B cell (primary cell): Measurements from ENCODE around the gene CAMTA1. TPM values are rescaled to one million over a fixed set of nuclear protein-coding genes. Genes with fewer than 3 reads are reported as not detected.

Source experiments
- ATAC-seq: fragments of 200-7000 bp; cut with Tn5 transposase; one replicate; pipeline ENCODE4 v1.10.0; 2021; ENCODE audit warnings: low read depth, mild to moderate bottlenecking, moderate number of reproducible peaks, moderate library complexity
- CTCF ChIA-PET: fragments of 350-600 bp; sonication (Branson Sonifier 250); formaldehyde crosslinking; loops from one replicate; lab custom pipeline; 2021; ENCODE audit warnings: antibody characterized with exemption, inconsistent platforms; lab: Charles Lee
- POLR2A ChIA-PET: fragments of 350-600 bp; sonication (Branson Sonifier 250); formaldehyde crosslinking; loops from one replicate; lab custom pipeline; 2021; ENCODE audit warnings: antibody characterized with exemption; lab: Charles Lee
- DNase-seq: peaks from one replicate; pipeline ENCODE4 v3.0.0; 2013
- H2AFZ ChIP-seq: 2 replicates; pipeline ENCODE4 v1.6.1; 2012; ENCODE audit warnings: mild to moderate bottlenecking, low read depth, low read length; ENCODE audit not compliant: insufficient read depth, poor library complexity, severe bottlenecking
- H3K27ac ChIP-seq, 2 donors: 1 replicate in 1 of 2; 2 replicates in 1 of 2; pipeline ENCODE4 v1.5.1; 2012 to 2013; ENCODE audit warnings: low read length in 2 of 2, mild to moderate bottlenecking in 2 of 2, moderate library complexity in 1 of 2
- H3K27me3 ChIP-seq, 4 experiments: fragments of 200-600 bp in 1 of 4; sonication (generic) in 1 of 4; replicated peaks in 1 of 4; 1 replicate in 2 of 4; 2 replicates in 2 of 4; pipeline versions ENCODE4 v1.6.1 to v1.7.0; 2013 to 2016; ENCODE audit warnings: low read length in 3 of 4, mild to moderate bottlenecking in 2 of 4, mixed read lengths in 1 of 4, moderate library complexity in 1 of 4; ENCODE audit not compliant: insufficient read depth in 4 of 4, control insufficient read depth in 3 of 4; ENCODE audit errors: control extremely low read depth in 1 of 4
- H3K36me3 ChIP-seq, 2 experiments: replicated peaks in 1 of 2; 1 replicate in 1 of 2; 2 replicates in 1 of 2; pipeline versions ENCODE4 v1.6.1 to v1.7.1; 2013; ENCODE audit warnings: low read length in 1 of 2; ENCODE audit not compliant: insufficient read depth in 2 of 2, control insufficient read depth in 1 of 2; ENCODE audit errors: control extremely low read depth in 1 of 2, extremely low read depth in 1 of 2
- H3K4me1 ChIP-seq, 2 donors: fragments of 200-600 bp in 1 of 2; sonication (generic) in 1 of 2; 1 replicate in 1 of 2; 2 replicates in 1 of 2; pipeline versions ENCODE4 v1.5.1 to v1.6.1; 2013 to 2017; ENCODE audit warnings: low read length in 2 of 2; ENCODE audit not compliant: control insufficient read depth in 2 of 2, insufficient read depth in 2 of 2
- H3K4me2 ChIP-seq: replicated peaks from 2 replicates; pipeline ENCODE3; 2012; ENCODE audit warnings: mild to moderate bottlenecking, low read depth, low read length; ENCODE audit not compliant: poor library complexity, severe bottlenecking
- H3K4me3 ChIP-seq, 5 experiments: fragments of 200-600 bp in 1 of 5; sonication (generic) in 1 of 5; 1 replicate in 3 of 5; 2 replicates in 2 of 5; pipeline versions ENCODE4 v1.5.1 to v1.7.0; 2011 to 2016; ENCODE audit warnings: low read length in 4 of 5, mild to moderate bottlenecking in 4 of 5, low read depth in 2 of 5, control low read depth in 1 of 5, moderate library complexity in 1 of 5; ENCODE audit not compliant: insufficient read depth in 1 of 5; ENCODE audit errors: control extremely low read depth in 1 of 5, extremely low read depth in 1 of 5
- H3K79me2 ChIP-seq: fragments of 200-600 bp; sonication (generic); one replicate; pipeline ENCODE4 v1.6.0; 2016; ENCODE audit warnings: low read length; ENCODE audit not compliant: control insufficient read depth, insufficient read depth
- H3K9ac ChIP-seq: fragments of 200-600 bp; sonication (generic); 2 replicates; pipeline ENCODE4 v1.6.1; 2017; ENCODE audit warnings: mild to moderate bottlenecking, low read length, moderate library complexity
- H3K9me3 ChIP-seq, 3 donors: one replicate each; pipeline versions ENCODE4 v1.6.1 to v1.7.1; 2013; ENCODE audit warnings: low read length in 2 of 3; ENCODE audit not compliant: control insufficient read depth in 2 of 3, insufficient read depth in 1 of 3; ENCODE audit errors: control extremely low read depth in 1 of 3
- H4K20me1 ChIP-seq: 2 replicates; pipeline ENCODE4 v1.6.0; 2012; ENCODE audit warnings: mild to moderate bottlenecking, low read length; ENCODE audit not compliant: insufficient read depth, control insufficient read depth, poor library complexity, severe bottlenecking
- H3K27ac Mint-ChIP-seq: one replicate; pipeline ENCODE4 v1.8.0; 2021; ENCODE audit warnings: mixed read lengths
- H3K27me3 Mint-ChIP-seq: one replicate; pipeline ENCODE4 v1.8.0; 2021; ENCODE audit warnings: mixed read lengths
- H3K4me1 Mint-ChIP-seq: one replicate; pipeline ENCODE4 v1.8.0; 2021; ENCODE audit warnings: mixed read lengths
- H3K4me3 Mint-ChIP-seq: one replicate; pipeline ENCODE4 v1.8.0; 2021; ENCODE audit warnings: mixed read lengths
- H3K9me3 Mint-ChIP-seq: one replicate; pipeline ENCODE4 v1.8.0; 2022; ENCODE audit warnings: mixed read lengths; ENCODE audit not compliant: insufficient read depth
- CTCF ChIP-seq: fragments of 200-600 bp; IDR thresholded peaks from one replicate; pipeline ENCODE4 v1.8.0; 2022; ENCODE audit warnings: antibody characterized with exemption, mild to moderate bottlenecking
- EZH2 ChIP-seq: IDR thresholded peaks from 2 replicates; pipeline ENCODE4 v1.6.1; 2012; ENCODE audit warnings: borderline replicate concordance, low read depth, mild to moderate bottlenecking, moderate library complexity, low read length; ENCODE audit not compliant: insufficient read depth, poor library complexity, severe bottlenecking
- WGBS: methylation state at CpG from one replicate; pipeline ENCODE4 v1.1.5; 2013; ENCODE audit warnings: missing lambda C conversion rate; ENCODE audit not compliant: insufficient coverage; 5-methylcytosine and 5-hydroxymethylcytosine counted together
- intact Hi-C: fragments of 100-400 bp; cut with micrococcal nuclease; formaldehyde crosslinking; loops from one replicate; pipeline ENCODE4 v1.10.0; 2022
- polyA plus RNA-seq: library from polyadenylated mRNA; depleted of rRNA; stranded (reverse); fragments of >200 nt; gene quantifications from 2 replicates; pipeline ENCODE4 v1.2.3, GENCODE V29; 2012
- total RNA-seq, 2 donors: library from RNA; stranded (reverse); fragments of 120-200 nt in 1 of 2; gene quantifications; 1 replicate in 1 of 2; 2 replicates in 1 of 2; pipeline versions ENCODE4 v1.2.3 to v1.2.4, GENCODE V29; 2013 to 2022

CAMTA1 gene
- total and polyA plus RNA-seq, 2 donors (not counting 1 experiment from before 2014, with no cell fraction given): 42.2 to 45.7 TPM

GRCh38 chr1:7511381-7511780, 726.1 kb downstream of the CAMTA1 start:
- Histone ChIP-seq H3K79me2 (no peaks in the 10 kb centered on the region), H3K27ac (no peak overlapping the region), H3K9me3 (no peaks in the 10 kb centered on the region), H3K4me3 (no peak overlapping the region), H2AFZ (no peak overlapping the region), H3K9ac (no peak overlapping the region), H3K4me2 (no peak overlapping the region), H3K36me3 (no peaks in the 10 kb centered on the region), H3K27me3 (no peaks in the 10 kb centered on the region), H4K20me1 (no peaks in the 10 kb centered on the region), H3K4me1 (no peaks in the 10 kb centered on the region)
- no peaks in the 10 kb centered on the region for H3K9me3 Mint-ChIP-seq
- intact Hi-C loops: no loop called here
- ATAC-seq (no peak), DNase-seq (no peak)
- H3K4me1 Mint-ChIP-seq: no peaks in the 10 kb centered on the region
- H3K27ac Mint-ChIP-seq: no peak overlapping the region
- peaks cover under 1% of the 10 kb centered on the region for H3K27me3 Mint-ChIP-seq
- ChIA-PET CTCF (no interaction called here), POLR2A (no interaction called here)
- WGBS: 16% methylated on average over 2 of the region's 2 CpGs
- no peak overlapping the region for H3K4me3 Mint-ChIP-seq
- no peak for TF ChIP-seq EZH2
- no peak for TF ChIP-seq CTCF

GRCh38 chr1:7513081-7513480, 727.8 kb downstream of the CAMTA1 start:
- Histone ChIP-seq H3K4me1 (no peaks in the 10 kb centered on the region), H3K27me3 (no peaks in the 10 kb centered on the region), H3K9me3 (no peaks in the 10 kb centered on the region), H3K4me3 (no peak overlapping the region), H3K36me3 (no peaks in the 10 kb centered on the region), H2AFZ (no peak overlapping the region), H4K20me1 (no peaks in the 10 kb centered on the region), H3K9ac (no peak overlapping the region), H3K27ac (no peak overlapping the region), H3K79me2 (no peaks in the 10 kb centered on the region), H3K4me2 (no peak overlapping the region)
- Mint-ChIP-seq H3K4me3 (no peak overlapping the region), H3K4me1 (no peaks in the 10 kb centered on the region), H3K27me3 (peaks cover 6% of the 10 kb centered on the region), H3K27ac (no peak overlapping the region), H3K9me3 (no peaks in the 10 kb centered on the region)
- intact Hi-C loops: no loop called here
- 87% methylated on average over 10 of the region's 10 CpGs for WGBS
- ChIA-PET CTCF (no interaction called here), POLR2A (no interaction called here)
- TF ChIP-seq CTCF: no peak
- no peak for TF ChIP-seq EZH2
- DNase-seq (no peak), ATAC-seq (no peak)
